ENCODE results near the gene IFNAR1. TPM values are rescaled to one million over a fixed set of nuclear protein-coding genes. Genes with fewer than 3 reads are reported as not detected.

The IFNAR1 gene
- total RNA-seq, 1 donor from 2014 or later, result 64.5 TPM

DNA sequence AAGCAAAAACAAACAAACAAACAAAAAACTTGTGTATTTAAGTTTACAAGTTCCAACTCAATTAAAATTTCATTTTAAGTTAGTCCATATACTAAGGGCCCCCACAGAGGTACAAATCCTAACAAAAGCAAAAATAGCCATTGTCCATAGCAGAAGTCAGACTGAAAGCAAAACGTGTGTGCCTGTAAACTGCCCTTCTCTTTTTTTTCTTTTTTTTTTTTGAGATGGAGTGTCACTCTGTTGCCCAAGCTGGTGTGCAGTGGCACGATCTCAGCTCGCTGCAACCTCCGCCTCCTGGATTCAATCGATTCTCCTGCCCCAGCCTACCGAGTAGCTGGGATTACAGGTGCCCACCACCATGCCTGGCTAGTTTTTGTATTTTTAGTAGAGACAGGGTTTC is 66.9 kb downstream of the IFNAR1 start:
- TF ChIP-seq, protein P1, sequence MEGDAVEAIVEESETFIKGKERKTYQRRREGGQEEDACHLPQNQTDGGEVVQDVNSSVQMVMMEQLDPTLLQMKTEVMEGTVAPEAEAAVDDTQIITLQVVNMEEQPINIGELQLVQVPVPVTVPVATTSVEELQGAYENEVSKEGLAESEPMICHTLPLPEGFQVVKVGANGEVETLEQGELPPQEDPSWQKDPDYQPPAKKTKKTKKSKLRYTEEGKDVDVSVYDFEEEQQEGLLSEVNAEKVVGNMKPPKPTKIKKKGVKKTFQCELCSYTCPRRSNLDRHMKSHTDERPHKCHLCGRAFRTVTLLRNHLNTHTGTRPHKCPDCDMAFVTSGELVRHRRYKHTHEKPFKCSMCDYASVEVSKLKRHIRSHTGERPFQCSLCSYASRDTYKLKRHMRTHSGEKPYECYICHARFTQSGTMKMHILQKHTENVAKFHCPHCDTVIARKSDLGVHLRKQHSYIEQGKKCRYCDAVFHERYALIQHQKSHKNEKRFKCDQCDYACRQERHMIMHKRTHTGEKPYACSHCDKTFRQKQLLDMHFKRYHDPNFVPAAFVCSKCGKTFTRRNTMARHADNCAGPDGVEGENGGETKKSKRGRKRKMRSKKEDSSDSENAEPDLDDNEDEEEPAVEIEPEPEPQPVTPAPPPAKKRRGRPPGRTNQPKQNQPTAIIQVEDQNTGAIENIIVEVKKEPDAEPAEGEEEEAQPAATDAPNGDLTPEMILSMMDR (IDR thresholded peaks at IDR 0.05), result no peak
- no peaks in the 10 kb centered on the region for H3K9me3 ChIP-seq
- no peaks in the 10 kb centered on the region for H3K27me3 ChIP-seq (ENCODE audit: low read depth)
- DNase-seq (no peak), ATAC-seq (no peak)
- no peaks in the 10 kb centered on the region for H3K36me3 ChIP-seq
- H3K4me1 ChIP-seq, result peaks cover 21% of the 10 kb centered on the region
- no peak overlapping the region for H3K27ac ChIP-seq
- no peak overlapping the region for H3K4me3 ChIP-seq
- intact Hi-C loops (cut with DNase I), result no loop called here

DNA sequence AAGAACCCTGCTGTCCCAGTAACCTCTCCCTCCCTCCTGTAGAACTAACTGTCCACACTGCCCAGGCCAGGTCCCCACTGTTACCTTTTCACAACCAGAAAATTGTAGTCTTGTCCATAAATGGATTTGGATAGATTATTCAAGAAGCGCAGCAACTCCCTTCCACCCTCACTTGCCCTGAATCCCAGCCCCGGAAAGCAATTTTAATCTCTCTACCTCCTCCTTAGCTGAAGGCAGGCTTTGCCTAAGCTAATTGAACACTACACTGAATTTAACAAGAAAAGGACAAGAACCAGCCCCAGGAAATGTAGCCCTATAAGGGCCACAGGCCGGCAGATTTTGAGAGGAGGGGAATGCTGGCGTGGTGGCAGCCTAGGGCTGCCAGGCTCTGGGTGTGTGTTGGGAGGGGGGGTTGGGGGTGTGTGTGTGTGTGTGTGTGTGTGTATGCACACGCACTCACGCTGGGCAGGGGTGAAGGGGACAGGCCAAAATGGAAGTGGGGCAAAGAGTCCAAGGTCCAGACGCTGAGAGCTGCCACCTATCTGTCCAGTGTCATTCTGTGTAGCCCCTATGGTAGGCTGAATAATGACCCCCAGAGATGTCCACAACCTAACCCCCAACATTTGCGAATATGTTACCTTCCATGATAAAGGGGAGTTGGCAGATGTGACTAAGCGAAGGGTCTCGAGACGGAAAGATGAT is 67.7 kb downstream of the IFNAR1 start:
- Histone ChIP-seq H3K4me3 (no peak overlapping the region), H3K27ac (no peak overlapping the region), H3K36me3 (no peaks in the 10 kb centered on the region), H3K9me3 (no peaks in the 10 kb centered on the region), H3K27me3 (ENCODE audit: low read depth) (no peaks in the 10 kb centered on the region), H3K4me1 (peaks cover 23% of the 10 kb centered on the region)
- DNase-seq (no peak), ATAC-seq (no peak)
- intact Hi-C loops (cut with DNase I), result no loop called here
- TF ChIP-seq, protein P1 (IDR thresholded peaks at IDR 0.05), result no peak

DNA sequence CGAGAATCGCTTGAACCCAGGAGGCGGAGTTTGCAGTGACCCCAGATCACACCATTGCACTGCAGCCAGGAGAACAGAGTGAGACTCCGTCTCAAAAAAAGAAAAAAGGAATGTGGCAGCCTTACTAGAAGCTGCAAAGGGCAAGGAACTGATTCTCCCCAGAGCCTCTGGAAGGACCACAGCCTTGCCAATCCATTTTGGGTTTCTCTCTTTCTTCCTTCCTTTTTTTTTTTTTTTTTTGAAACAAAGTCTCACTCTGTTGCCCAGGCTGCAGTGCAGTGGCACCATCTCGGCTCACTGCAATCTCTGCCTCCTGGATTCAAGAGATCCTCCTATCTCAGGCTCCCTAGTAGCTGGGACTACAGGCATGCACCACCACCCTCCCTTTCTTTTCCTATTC is 68.6 kb downstream of the IFNAR1 start:
- Histone ChIP-seq H3K27me3 (ENCODE audit: low read depth) (no peaks in the 10 kb centered on the region), H3K36me3 (no peaks in the 10 kb centered on the region), H3K4me1 (peaks cover 23% of the 10 kb centered on the region), H3K27ac (no peak overlapping the region), H3K4me3 (no peak overlapping the region), H3K9me3 (no peaks in the 10 kb centered on the region)
- intact Hi-C loops (cut with DNase I), result no loop called here
- TF ChIP-seq, protein P1 (IDR thresholded peaks at IDR 0.05), result no peak
- DNase-seq (no peak), ATAC-seq (no peak)

DNA sequence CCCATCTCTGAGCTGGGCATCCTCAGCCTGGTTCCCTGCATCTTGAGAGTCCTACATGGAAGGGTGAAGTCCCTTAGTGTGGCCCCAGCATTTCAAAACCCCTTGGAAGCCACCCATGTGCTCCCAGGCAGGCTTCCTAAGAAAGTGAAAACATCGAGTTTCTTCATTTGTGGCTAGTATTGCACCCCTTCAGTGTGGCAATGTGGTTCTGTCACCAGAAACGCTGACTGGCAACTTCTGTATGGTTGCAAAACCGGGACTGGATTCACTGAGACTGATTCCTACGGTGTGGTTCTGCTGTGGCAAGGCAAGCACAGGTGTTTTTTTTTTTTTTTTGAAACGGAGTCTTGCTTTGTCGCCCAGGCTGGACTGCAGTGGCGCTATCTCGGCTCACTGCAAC is 69.5 kb downstream of the IFNAR1 start:
- intact Hi-C loops (cut with DNase I), result no loop called here
- TF ChIP-seq, protein P1 (IDR thresholded peaks at IDR 0.05), result no peak
- Histone ChIP-seq H3K9me3 (no peaks in the 10 kb centered on the region), H3K4me1 (peaks cover 23% of the 10 kb centered on the region), H3K4me3 (peak overlapping the region; percentile 2), H3K27me3 (ENCODE audit: low read depth) (no peaks in the 10 kb centered on the region), H3K36me3 (no peaks in the 10 kb centered on the region), H3K27ac (peak overlapping the region; percentile 11)
- ATAC-seq (peak; percentile 70 to 71), DNase-seq (peak; percentile 65)

DNA sequence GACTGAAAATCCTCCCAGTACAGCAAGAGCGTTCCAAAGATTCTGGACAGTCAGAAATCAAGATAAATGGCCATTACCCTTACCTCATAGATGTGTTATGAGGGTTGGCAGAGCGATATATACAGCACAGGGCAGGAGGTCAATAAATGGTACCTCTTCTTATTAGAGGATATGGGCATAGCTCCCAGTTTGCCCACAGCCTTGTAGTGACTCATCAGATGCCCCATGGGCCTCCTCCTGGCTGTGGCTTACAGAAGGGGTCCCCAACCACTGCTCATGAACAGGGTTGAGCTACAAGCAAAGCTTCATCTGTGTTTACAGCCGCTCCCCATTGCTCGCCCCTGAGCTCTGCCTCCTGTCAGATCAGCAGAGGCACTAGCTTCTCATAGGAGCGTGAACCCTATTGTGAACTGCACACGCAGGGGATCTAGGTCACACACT is 71.1 kb downstream of the IFNAR1 start:
- Histone ChIP-seq H3K27ac (no peak overlapping the region), H3K4me1 (peaks cover 23% of the 10 kb centered on the region), H3K36me3 (no peaks in the 10 kb centered on the region), H3K9me3 (no peaks in the 10 kb centered on the region), H3K27me3 (ENCODE audit: low read depth) (no peaks in the 10 kb centered on the region), H3K4me3 (no peak overlapping the region)
- TF ChIP-seq, protein P1 (IDR thresholded peaks at IDR 0.05), result no peak
- intact Hi-C loops (cut with DNase I), result no loop called here
- DNase-seq (no peak), ATAC-seq (no peak)

Measured in lower lobe of right lung (tissue), 2 donors.